ENCODE measurements around the gene ANKS6. TPM values are rescaled to one million over a fixed set of nuclear protein-coding genes. Genes with fewer than 3 reads are reported as not detected.
A peak's percentile ranks its signal among the peaks of the same experiment; 100 is the strongest.

The ANKS6 gene
- total and polyA plus RNA-seq, 4 donors: 8.0 to 31.3 (median 19.8) TPM

DNA sequence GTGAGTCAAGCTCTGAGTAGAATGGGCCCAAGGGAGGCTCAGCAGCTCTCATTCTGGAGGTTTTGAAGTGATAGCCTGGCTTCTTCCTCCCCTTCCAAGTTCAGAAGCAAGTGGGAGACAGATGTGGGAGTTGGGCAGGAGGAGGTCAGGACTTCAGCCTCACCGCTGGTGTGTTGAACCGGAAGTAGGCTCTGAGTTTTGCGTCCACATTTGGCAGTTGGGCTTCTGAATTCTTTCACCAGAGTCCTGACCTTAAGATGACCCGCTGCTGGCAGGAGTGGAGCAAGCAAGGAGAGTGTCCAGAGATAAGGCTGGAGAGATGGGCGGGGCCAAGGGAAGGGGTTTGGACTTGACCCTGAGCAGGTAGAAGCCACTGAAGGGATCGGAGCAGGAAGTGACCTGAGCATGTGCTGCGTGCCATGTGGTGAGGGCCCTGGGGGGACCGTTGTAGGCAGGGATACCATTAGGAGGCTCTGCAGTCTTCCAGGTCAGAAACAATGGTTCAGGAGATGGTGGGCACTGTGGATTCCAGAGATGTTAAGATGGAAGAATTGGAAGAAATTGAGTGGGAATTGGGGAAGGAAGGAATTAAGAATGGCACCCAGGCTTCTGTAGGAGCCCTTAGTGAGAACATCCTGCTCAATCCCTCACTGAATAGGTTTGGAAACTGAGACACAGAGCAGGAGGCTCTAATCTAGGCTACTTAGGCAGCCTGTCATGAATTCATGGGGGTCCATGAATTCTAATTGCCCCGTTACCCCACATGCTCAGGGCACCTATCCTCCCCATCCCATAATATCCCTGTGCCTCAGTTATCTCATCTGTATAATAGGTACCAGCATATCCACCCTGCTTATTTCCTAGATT is 37.0 kb upstream of the ANKS6 start:
- Histone ChIP-seq H3K9me3 (ENCODE audit: control insufficient read depth, insufficient read depth, low read length) (no peaks in the 10 kb centered on the region), H3K27me3 (ENCODE audit: control insufficient read depth, insufficient read depth, low read length) (no peaks in the 10 kb centered on the region), H3K36me3 (ENCODE audit: control insufficient read depth, insufficient read depth, low read length) (no peaks in the 10 kb centered on the region), H3K4me1 (ENCODE audit: control insufficient read depth, insufficient read depth, low read length) (no peaks in the 10 kb centered on the region), H3K27ac (ENCODE audit: low read depth, low read length) (no peak overlapping the region), H3K4me3 (ENCODE audit: low read depth, low read length) (no peak overlapping the region)
- no peak for DNase-seq (ENCODE audit: low read depth in 4 of 6, low spot score in 6 of 6)
- 91% methylated on average over 9 of the region's 9 CpGs for WGBS (ENCODE audit: insufficient coverage)

DNA sequence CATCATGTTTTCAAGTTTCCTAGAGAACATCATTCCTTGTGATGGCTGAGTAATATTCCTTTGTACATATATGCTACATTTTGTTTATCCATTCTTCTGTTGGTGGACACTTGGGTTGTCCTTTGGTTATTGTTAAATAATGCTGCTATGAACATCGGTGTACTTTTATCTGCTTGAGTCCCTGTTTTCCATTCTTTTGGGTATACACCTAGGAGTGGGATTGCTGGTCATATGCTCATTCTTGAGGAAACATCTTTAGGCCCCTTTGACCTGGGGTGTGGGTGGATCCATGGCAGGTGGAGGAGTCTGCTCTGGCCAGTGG is 36.4 kb upstream of the ANKS6 start:
- no peak overlapping the region for H3K27ac ChIP-seq (ENCODE audit: low read depth, low read length)
- WGBS (ENCODE audit: insufficient coverage): 100% methylated on average over 1 of the region's 1 CpG

DNA sequence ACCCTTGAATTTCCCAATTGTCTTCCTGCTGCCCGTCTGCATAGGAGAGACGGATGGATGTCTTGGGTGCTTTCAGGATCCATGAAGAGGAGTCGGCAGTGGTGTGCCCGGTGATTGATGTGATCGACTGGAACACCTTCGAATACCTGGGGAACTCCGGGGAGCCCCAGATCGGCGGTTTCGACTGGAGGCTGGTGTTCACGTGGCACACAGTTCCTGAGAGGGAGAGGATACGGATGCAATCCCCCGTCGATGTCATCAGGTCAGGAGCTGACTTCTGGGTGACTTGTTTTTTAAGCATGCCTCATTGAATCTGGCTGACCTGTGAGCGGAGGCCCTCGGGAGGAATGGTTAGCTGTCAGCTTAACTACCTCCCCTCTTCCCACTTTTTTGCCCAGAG is 35.3 kb upstream of the ANKS6 start:
- Histone ChIP-seq H3K27me3 (ENCODE audit: control insufficient read depth, insufficient read depth, low read length) (no peaks in the 10 kb centered on the region), H3K4me3 (ENCODE audit: low read depth, low read length) (no peak overlapping the region), H3K9me3 (ENCODE audit: control insufficient read depth, insufficient read depth, low read length) (no peaks in the 10 kb centered on the region), H3K27ac (ENCODE audit: low read depth, low read length) (no peak overlapping the region), H3K4me1 (ENCODE audit: control insufficient read depth, insufficient read depth, low read length) (no peaks in the 10 kb centered on the region), H3K36me3 (ENCODE audit: control insufficient read depth, insufficient read depth, low read length) (peaks cover 2% of the 10 kb centered on the region)
- DNase-seq (ENCODE audit: low read depth in 4 of 6, low spot score in 6 of 6): peak in 1 of 6 donors; percentile 6
- 62% methylated on average over 10 of the region's 16 CpGs for WGBS (ENCODE audit: insufficient coverage)

More for the DNA sequence above, 36.4 kb upstream of the ANKS6 start:
- Histone ChIP-seq H3K9me3 (ENCODE audit: control insufficient read depth, insufficient read depth, low read length) (no peaks in the 10 kb centered on the region), H3K4me1 (ENCODE audit: control insufficient read depth, insufficient read depth, low read length) (no peaks in the 10 kb centered on the region), H3K4me3 (ENCODE audit: low read depth, low read length) (no peak overlapping the region), H3K36me3 (ENCODE audit: control insufficient read depth, insufficient read depth, low read length) (no peaks in the 10 kb centered on the region), H3K27me3 (ENCODE audit: control insufficient read depth, insufficient read depth, low read length) (no peaks in the 10 kb centered on the region)
- no peak for DNase-seq (ENCODE audit: low read depth in 4 of 6, low spot score in 6 of 6)

- Histone ChIP-seq H3K27ac (ENCODE audit: low read depth, low read length) (no peak overlapping the region), H3K9me3 (ENCODE audit: control insufficient read depth, insufficient read depth, low read length) (no peaks in the 10 kb centered on the region), H3K4me3 (ENCODE audit: low read depth, low read length) (no peak overlapping the region), H3K4me1 (ENCODE audit: control insufficient read depth, insufficient read depth, low read length) (no peaks in the 10 kb centered on the region), H3K36me3 (ENCODE audit: control insufficient read depth, insufficient read depth, low read length) (peaks cover 5% of the 10 kb centered on the region), H3K27me3 (ENCODE audit: control insufficient read depth, insufficient read depth, low read length) (no peaks in the 10 kb centered on the region)
- 95% methylated on average over 4 of the region's 5 CpGs for WGBS (ENCODE audit: insufficient coverage)
- no peak for DNase-seq (ENCODE audit: low read depth in 4 of 6, low spot score in 6 of 6)
These were observed 34.2 kb upstream of the ANKS6 start for GRCh38 chr9:98830554-98830953.

DNA sequence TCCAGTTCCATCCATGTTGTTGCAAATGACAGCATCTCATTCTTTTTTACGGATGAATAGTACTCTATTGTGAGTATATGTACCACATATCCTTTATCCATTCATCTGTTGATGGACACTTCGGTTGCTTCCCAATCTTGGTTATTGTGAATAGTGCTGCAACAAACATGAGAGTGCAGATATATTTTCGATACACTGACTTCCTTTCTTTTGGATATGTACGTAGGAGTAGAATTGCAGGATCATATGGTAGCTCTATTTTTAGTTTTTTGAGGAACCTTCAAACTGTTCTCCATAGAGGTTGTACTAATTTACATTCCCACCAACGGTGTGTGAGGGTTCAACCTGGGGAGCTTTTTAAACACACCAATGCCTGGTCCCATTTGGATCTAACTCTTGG is 33.4 kb upstream of the ANKS6 start:
- H3K9me3 ChIP-seq (ENCODE audit: control insufficient read depth, insufficient read depth, low read length): no peaks in the 10 kb centered on the region
- 100% methylated on average over 1 of the region's 5 CpGs for WGBS (ENCODE audit: insufficient coverage)
- DNase-seq (ENCODE audit: low read depth in 4 of 6, low spot score in 6 of 6): no peak
- H3K36me3 ChIP-seq (ENCODE audit: control insufficient read depth, insufficient read depth, low read length): peaks cover 5% of the 10 kb centered on the region
- no peak overlapping the region for H3K27ac ChIP-seq (ENCODE audit: low read depth, low read length)
- H3K4me1 ChIP-seq (ENCODE audit: control insufficient read depth, insufficient read depth, low read length): no peaks in the 10 kb centered on the region
- no peak overlapping the region for H3K4me3 ChIP-seq (ENCODE audit: low read depth, low read length)
- H3K27me3 ChIP-seq (ENCODE audit: control insufficient read depth, insufficient read depth, low read length): no peaks in the 10 kb centered on the region

DNA sequence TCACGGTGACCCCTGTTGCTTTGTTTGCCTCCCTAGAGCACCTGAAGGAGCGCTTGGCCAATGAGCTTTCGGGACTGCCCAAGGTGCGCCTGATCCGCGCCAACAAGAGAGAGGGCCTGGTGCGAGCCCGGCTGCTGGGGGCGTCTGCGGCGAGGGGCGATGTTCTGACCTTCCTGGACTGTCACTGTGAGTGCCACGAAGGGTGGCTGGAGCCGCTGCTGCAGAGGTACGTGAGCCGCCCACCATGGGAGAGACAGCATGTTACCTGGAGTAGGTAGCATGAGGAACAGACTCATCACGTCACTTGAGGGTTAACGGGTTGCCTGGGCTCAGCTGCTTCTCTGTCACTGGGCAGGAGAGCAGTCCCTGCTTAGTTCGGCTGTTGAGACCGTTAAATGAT is 30.4 kb upstream of the ANKS6 start:
- H3K27me3 ChIP-seq (ENCODE audit: control insufficient read depth, insufficient read depth, low read length): no peaks in the 10 kb centered on the region
- H3K9me3 ChIP-seq (ENCODE audit: control insufficient read depth, insufficient read depth, low read length): no peaks in the 10 kb centered on the region
- 92% methylated on average over 20 of the region's 20 CpGs for WGBS (ENCODE audit: insufficient coverage)
- DNase-seq (ENCODE audit: low read depth in 4 of 6, low spot score in 6 of 6): no peak
- H3K27ac ChIP-seq (ENCODE audit: low read depth, low read length): no peak overlapping the region
- no peak overlapping the region for H3K4me3 ChIP-seq (ENCODE audit: low read depth, low read length)
- H3K36me3 ChIP-seq (ENCODE audit: control insufficient read depth, insufficient read depth, low read length): peaks cover 5% of the 10 kb centered on the region
- H3K4me1 ChIP-seq (ENCODE audit: control insufficient read depth, insufficient read depth, low read length): no peaks in the 10 kb centered on the region

- no peaks in the 10 kb centered on the region for H3K27me3 ChIP-seq (ENCODE audit: control insufficient read depth, insufficient read depth, low read length)
- H3K9me3 ChIP-seq (ENCODE audit: control insufficient read depth, insufficient read depth, low read length): no peaks in the 10 kb centered on the region
- H3K4me1 ChIP-seq (ENCODE audit: control insufficient read depth, insufficient read depth, low read length): no peaks in the 10 kb centered on the region
- no peak for DNase-seq (ENCODE audit: low read depth in 4 of 6, low spot score in 6 of 6)
- H3K4me3 ChIP-seq (ENCODE audit: low read depth, low read length): no peak overlapping the region
- whole genome bisulfite sequencing (ENCODE audit: insufficient coverage): 86% methylated on average over 2 of the region's 3 CpGs
- no peak overlapping the region for H3K27ac ChIP-seq (ENCODE audit: low read depth, low read length)
- H3K36me3 ChIP-seq (ENCODE audit: control insufficient read depth, insufficient read depth, low read length): peaks cover 5% of the 10 kb centered on the region
These were observed 29.1 kb upstream of the ANKS6 start for GRCh38 chr9:98825414-98825813.

DNA sequence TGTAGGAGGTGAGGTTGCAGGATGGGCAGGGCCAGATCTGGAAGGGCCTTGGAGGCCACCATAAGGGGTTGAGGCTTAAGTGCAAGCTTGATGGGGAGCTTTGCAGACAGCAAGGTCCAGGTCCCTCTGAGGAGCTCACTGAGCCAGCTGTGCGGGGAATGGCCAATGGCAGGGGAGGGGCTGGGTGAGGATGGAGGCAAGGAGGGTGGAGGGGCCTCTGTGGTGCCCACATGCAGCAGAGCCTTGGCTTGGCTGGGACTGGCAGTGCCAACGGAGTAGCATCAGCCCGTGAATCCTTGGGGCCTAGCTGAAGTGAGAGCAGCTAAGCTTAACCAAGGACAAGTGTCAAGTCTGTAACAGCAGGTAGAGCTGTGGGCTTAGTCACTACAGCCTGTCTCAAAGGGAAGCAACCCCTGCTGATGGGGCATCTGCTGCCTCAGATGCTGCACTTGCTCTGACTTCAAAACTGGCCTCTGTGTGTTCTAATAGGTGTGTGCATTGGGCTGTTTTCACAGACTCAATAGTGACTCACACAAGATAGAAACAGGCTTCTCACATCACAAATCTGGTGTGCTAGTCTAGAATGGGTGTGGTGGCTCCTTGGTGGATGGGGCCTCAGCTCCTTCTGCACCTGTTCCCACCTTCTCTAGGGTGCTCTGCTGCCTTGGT is 27.4 kb upstream of the ANKS6 start:
- Histone ChIP-seq H3K4me1 (ENCODE audit: control insufficient read depth, insufficient read depth, low read length) (no peaks in the 10 kb centered on the region), H3K36me3 (ENCODE audit: control insufficient read depth, insufficient read depth, low read length) (peaks cover 5% of the 10 kb centered on the region), H3K4me3 (ENCODE audit: low read depth, low read length) (no peak overlapping the region), H3K9me3 (ENCODE audit: control insufficient read depth, insufficient read depth, low read length) (no peaks in the 10 kb centered on the region), H3K27ac (ENCODE audit: low read depth, low read length) (no peak overlapping the region), H3K27me3 (ENCODE audit: control insufficient read depth, insufficient read depth, low read length) (no peaks in the 10 kb centered on the region)
- 91% methylated on average over 3 of the region's 3 CpGs for WGBS (ENCODE audit: insufficient coverage)
- no peak for DNase-seq (ENCODE audit: low read depth in 4 of 6, low spot score in 6 of 6)

DNA sequence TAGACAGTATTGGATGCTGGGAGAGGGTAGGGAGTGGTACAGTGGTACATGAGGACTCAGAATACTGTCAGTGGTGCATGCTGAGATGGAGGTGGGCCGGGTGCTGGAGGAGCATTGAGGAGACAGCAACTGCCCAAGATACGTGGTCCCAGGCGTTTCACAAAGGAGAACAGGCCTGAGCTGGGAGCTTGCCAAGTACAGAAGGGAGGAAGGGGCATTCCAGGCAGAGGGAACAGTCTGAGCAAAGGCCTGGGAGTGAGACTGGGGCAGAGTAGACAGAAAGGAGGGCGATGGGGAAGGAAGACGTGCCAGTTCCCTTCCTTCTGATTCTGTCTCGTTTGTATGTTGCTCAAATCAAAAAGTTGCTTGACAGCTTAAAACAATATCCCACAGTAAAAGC is 26.3 kb upstream of the ANKS6 start:
- Histone ChIP-seq H3K9me3 (ENCODE audit: control insufficient read depth, insufficient read depth, low read length) (no peaks in the 10 kb centered on the region), H3K27ac (ENCODE audit: low read depth, low read length) (no peak overlapping the region), H3K36me3 (ENCODE audit: control insufficient read depth, insufficient read depth, low read length) (peaks cover 5% of the 10 kb centered on the region), H3K4me3 (ENCODE audit: low read depth, low read length) (no peak overlapping the region), H3K4me1 (ENCODE audit: control insufficient read depth, insufficient read depth, low read length) (no peaks in the 10 kb centered on the region), H3K27me3 (ENCODE audit: control insufficient read depth, insufficient read depth, low read length) (no peaks in the 10 kb centered on the region)
- no peak for DNase-seq (ENCODE audit: low read depth in 4 of 6, low spot score in 6 of 6)
- WGBS (ENCODE audit: insufficient coverage): 78% methylated on average over 4 of the region's 6 CpGs

GRCh38 chr9:98821831-98822230 is 25.5 kb upstream of the ANKS6 start:
- Histone ChIP-seq H3K27ac (ENCODE audit: low read depth, low read length) (no peak overlapping the region), H3K36me3 (ENCODE audit: control insufficient read depth, insufficient read depth, low read length) (peaks cover 4% of the 10 kb centered on the region), H3K9me3 (ENCODE audit: control insufficient read depth, insufficient read depth, low read length) (no peaks in the 10 kb centered on the region), H3K4me1 (ENCODE audit: control insufficient read depth, insufficient read depth, low read length) (no peaks in the 10 kb centered on the region), H3K4me3 (ENCODE audit: low read depth, low read length) (no peak overlapping the region), H3K27me3 (ENCODE audit: control insufficient read depth, insufficient read depth, low read length) (no peaks in the 10 kb centered on the region)
- 100% methylated on average over 2 of the region's 2 CpGs for WGBS (ENCODE audit: insufficient coverage)
- no peak for DNase-seq (ENCODE audit: low read depth in 4 of 6, low spot score in 6 of 6)

All from spinal cord (tissue), 10 donors.